K562 (cell line): ENCODE data around the gene INTS4. TPM values are rescaled to one million over a fixed set of nuclear protein-coding genes. Genes with fewer than 3 reads are reported as not detected.

Experiments used
- BDP1 ChIP-seq: IDR thresholded peaks from 3 replicates; pipeline ENCODE4 v1.6.1; 2011; ENCODE audit not compliant: insufficient read length, insufficient read depth
- CCNT2 ChIP-seq: IDR thresholded peaks from 2 replicates; pipeline ENCODE4 v1.6.1; 2011; ENCODE audit warnings: borderline replicate concordance, low read depth, mild to moderate bottlenecking, moderate library complexity, mixed read lengths, low read length; ENCODE audit not compliant: insufficient read length; ENCODE audit errors: extremely low read depth
- LARP7 ChIP-seq: fragments of 450-650 bp; IDR thresholded peaks from 2 replicates; pipeline ENCODE4 v1.6.1; 2016
- MYBL2 ChIP-seq, 2 experiments: fragments of 450-650 bp in 1 of 2; sonication (generic) in 1 of 2; formaldehyde crosslinking in 1 of 2; IDR thresholded peaks; 2 replicates each; pipeline versions ENCODE4 v1.6.1 to v1.8.1; 2017 to 2022; ENCODE audit warnings: borderline replicate concordance in 1 of 2, inconsistent platforms in 1 of 2, low read depth in 1 of 2, mild to moderate bottlenecking in 1 of 2, missing genetic modification reagents in 1 of 2, moderate library complexity in 1 of 2
- NFRKB ChIP-seq: fragments of 450-650 bp; IDR thresholded peaks from 2 replicates; pipeline ENCODE4 v1.6.1; 2016; ENCODE audit warnings: low read depth
- POLR2H ChIP-seq: IDR thresholded peaks from 2 replicates; pipeline ENCODE4 v1.6.1; 2016; ENCODE audit warnings: missing genetic modification characterization, low read depth, mild to moderate bottlenecking, control low read depth, missing compliant biosample characterization, moderate library complexity
- SMARCC2 ChIP-seq: fragments of 450-650 bp; IDR thresholded peaks from 2 replicates; pipeline ENCODE4 v1.6.1; 2017; ENCODE audit warnings: antibody characterized with exemption, moderate library complexity, mild to moderate bottlenecking, low read depth
- SMARCE1 ChIP-seq: fragments of 450-650 bp; IDR thresholded peaks from 2 replicates; pipeline ENCODE4 v1.7.1; 2016; ENCODE audit warnings: mild to moderate bottlenecking
- TAF1 ChIP-seq: IDR thresholded peaks from 2 replicates; pipeline ENCODE4 v1.6.1; 2011; ENCODE audit warnings: mild to moderate bottlenecking, low read length, moderate library complexity; ENCODE audit not compliant: insufficient read depth, control insufficient read depth, severe bottlenecking; ENCODE audit errors: extremely low read depth
- TAF9B ChIP-seq: fragments of 450-650 bp; IDR thresholded peaks from 2 replicates; pipeline ENCODE4 v1.6.1; 2018; ENCODE audit warnings: mild to moderate bottlenecking; ENCODE audit not compliant: partially characterized antibody
- ZNF780A ChIP-seq: fragments of 250-450 bp; sonication (Bioruptor Pico); IDR thresholded peaks from 2 replicates; pipeline ENCODE4 v1.5.0; 2021; ENCODE audit warnings: mild to moderate bottlenecking
- ZNF830 ChIP-seq: fragments of 250-450 bp; sonication (Bioruptor Pico); IDR thresholded peaks from 2 replicates; pipeline ENCODE4 v1.5.0; 2021; ENCODE audit warnings: mild to moderate bottlenecking
- polyA plus RNA-seq, 8 experiments: library from polyadenylated mRNA; depleted of rRNA in 4 of 8; stranded (reverse) in 5 of 8; unstranded in 3 of 8; fragments of >200 nt; fragmentation: Nextera tagmentation in 2 of 8; fragmentation: Illumina TruSeq in 1 of 8; extraction: Ambion mirVana in 2 of 8; extraction: Trizol in 1 of 8; gene quantifications; 2 replicates each; pipeline versions ENCODE4 v1.2.1 to v1.2.3, GENCODE V29; 2011 to 2014; ENCODE audit warnings: inconsistent platforms in 1 of 8, missing spikeins in 1 of 8
- total RNA-seq, 7 experiments: library from RNA; depleted of rRNA in 6 of 7; stranded (reverse); fragments of >200 nt in 6 of 7; fragmentation: Illumina TruSeq in 2 of 7; extraction: Trizol in 2 of 7; gene quantifications; 2 replicates each; pipeline versions ENCODE4 v1.2.1 to v1.2.3, GENCODE V29; 2011 to 2021; ENCODE audit warnings: low replicate concordance in 1 of 7
- TF ChIP-seq, protein P1 (sequence below), 2 experiments: fragments of 450-650 bp in 1 of 2; IDR thresholded peaks; 2 replicates each; pipeline ENCODE4 v1.6.1; 2011 to 2017; ENCODE audit warnings: low read depth in 2 of 2, antibody characterized with exemption in 1 of 2, borderline replicate concordance in 1 of 2, low read length in 1 of 2, mild to moderate bottlenecking in 1 of 2, mixed read lengths in 1 of 2; ENCODE audit not compliant: control insufficient read depth in 1 of 2
- TF ChIP-seq, protein P2 (sequence below): IDR thresholded peaks from 2 replicates; pipeline ENCODE4 v1.6.1; 2016; ENCODE audit warnings: missing genetic modification characterization, missing compliant biosample characterization
- TF ChIP-seq, protein P3 (sequence below): fragments of 450-650 bp; formaldehyde crosslinking; conservative IDR thresholded peaks from 2 replicates; pipeline ENCODE4 v1.4.0; 2022; ENCODE audit warnings: mild to moderate bottlenecking, missing genetic modification characterization
- TF ChIP-seq, protein P4 (sequence below): fragments of 450-650 bp; formaldehyde crosslinking; IDR thresholded peaks from 2 replicates; pipeline ENCODE4 v1.4.0; 2020; ENCODE audit warnings: mild to moderate bottlenecking, moderate library complexity

Gene INTS4
- total and polyA plus RNA-seq, 9 of the 15 experiments (the other 6 are each of a cell fraction or from before 2014, with no cell fraction given): 28.4 to 53.4 (median 44.5) TPM

DNA sequence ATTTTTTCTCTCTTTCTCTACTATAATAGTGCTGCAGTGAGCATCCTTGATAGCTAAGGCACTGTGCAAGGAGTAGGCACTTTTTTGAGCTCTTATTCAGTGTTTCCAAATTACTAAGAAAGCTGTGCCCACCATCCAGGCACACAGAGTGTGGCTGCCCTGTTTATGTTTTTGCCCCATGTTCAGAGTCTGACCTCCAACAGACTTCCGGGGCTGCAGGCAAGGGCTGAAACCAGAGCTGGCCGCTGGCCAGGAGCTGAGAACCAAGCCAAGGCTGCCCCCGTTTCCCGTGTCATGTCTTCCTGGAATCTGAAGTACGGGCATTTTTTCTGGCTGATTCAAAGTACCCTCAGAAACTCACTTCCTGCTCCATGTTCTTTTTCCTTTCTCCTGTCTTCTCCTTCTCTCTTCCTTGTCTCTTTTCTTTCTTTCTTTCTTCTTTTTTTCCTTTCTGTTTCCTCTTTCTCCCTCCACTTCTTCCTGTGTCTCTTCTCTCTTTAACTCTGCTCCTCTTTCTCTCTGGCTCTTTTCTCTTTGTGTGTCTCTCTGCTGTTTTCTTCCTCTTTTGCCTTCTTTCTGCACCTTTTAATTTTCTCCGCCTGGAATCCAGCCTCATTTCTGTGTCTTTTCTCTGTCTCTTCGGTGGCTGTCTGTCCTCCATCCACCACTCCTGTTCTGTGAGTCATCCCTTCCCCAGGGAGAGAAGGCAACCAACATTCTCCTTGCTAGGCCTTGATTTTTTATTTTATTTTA is 45.6 kb upstream of the INTS4 start (continued):
- TF ChIP-seq, protein P1, sequence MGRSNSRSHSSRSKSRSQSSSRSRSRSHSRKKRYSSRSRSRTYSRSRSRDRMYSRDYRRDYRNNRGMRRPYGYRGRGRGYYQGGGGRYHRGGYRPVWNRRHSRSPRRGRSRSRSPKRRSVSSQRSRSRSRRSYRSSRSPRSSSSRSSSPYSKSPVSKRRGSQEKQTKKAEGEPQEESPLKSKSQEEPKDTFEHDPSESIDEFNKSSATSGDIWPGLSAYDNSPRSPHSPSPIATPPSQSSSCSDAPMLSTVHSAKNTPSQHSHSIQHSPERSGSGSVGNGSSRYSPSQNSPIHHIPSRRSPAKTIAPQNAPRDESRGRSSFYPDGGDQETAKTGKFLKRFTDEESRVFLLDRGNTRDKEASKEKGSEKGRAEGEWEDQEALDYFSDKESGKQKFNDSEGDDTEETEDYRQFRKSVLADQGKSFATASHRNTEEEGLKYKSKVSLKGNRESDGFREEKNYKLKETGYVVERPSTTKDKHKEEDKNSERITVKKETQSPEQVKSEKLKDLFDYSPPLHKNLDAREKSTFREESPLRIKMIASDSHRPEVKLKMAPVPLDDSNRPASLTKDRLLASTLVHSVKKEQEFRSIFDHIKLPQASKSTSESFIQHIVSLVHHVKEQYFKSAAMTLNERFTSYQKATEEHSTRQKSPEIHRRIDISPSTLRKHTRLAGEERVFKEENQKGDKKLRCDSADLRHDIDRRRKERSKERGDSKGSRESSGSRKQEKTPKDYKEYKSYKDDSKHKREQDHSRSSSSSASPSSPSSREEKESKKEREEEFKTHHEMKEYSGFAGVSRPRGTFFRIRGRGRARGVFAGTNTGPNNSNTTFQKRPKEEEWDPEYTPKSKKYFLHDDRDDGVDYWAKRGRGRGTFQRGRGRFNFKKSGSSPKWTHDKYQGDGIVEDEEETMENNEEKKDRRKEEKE (IDR thresholded peaks at IDR 0.05; ENCODE audit: borderline replicate concordance in 1 of 2, control insufficient read depth in 1 of 2, low read depth in 2 of 2, low read length in 1 of 2): peak in 1 of 2 experiments; percentile 85; a peak in 2 of 4 replicates
- TF ChIP-seq, protein P2, sequence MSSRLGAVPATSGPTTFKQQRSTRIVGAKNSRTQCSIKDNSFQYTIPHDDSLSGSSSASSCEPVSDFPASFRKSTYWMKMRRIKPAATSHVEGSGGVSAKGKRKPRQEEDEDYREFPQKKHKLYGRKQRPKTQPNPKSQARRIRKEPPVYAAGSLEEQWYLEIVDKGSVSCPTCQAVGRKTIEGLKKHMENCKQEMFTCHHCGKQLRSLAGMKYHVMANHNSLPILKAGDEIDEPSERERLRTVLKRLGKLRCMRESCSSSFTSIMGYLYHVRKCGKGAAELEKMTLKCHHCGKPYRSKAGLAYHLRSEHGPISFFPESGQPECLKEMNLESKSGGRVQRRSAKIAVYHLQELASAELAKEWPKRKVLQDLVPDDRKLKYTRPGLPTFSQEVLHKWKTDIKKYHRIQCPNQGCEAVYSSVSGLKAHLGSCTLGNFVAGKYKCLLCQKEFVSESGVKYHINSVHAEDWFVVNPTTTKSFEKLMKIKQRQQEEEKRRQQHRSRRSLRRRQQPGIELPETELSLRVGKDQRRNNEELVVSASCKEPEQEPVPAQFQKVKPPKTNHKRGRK: peak; percentile 99
- TF ChIP-seq, protein P3, sequence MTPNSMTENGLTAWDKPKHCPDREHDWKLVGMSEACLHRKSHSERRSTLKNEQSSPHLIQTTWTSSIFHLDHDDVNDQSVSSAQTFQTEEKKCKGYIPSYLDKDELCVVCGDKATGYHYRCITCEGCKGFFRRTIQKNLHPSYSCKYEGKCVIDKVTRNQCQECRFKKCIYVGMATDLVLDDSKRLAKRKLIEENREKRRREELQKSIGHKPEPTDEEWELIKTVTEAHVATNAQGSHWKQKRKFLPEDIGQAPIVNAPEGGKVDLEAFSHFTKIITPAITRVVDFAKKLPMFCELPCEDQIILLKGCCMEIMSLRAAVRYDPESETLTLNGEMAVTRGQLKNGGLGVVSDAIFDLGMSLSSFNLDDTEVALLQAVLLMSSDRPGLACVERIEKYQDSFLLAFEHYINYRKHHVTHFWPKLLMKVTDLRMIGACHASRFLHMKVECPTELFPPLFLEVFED (CRISPR knock-in tag): peak; percentile 93
- TF ChIP-seq POLR2H (peak; percentile 33; the same call in 1 of the 2 replicates), SMARCC2 (0 out of 2 replicates have a peak, but pooled peaks have one; percentile 39), BDP1 (no peak), SMARCE1 (peak; percentile 90), CCNT2 (no peak), MYBL2 (IDR thresholded peaks at IDR 0.05; ENCODE audit: low read depth) (peak; percentile 39; the same call in 1 of the 2 replicates), MYBL2 (CRISPR knock-in tag; IDR thresholded peaks at IDR 0.05; ENCODE audit: borderline replicate concordance) (no peak), LARP7 (peak; percentile 98), TAF9B (peak; percentile 77), NFRKB (peak; percentile 99), ZNF830 (CRISPR knock-in tag) (no peak), TAF1 (peak; percentile 38), ZNF780A (CRISPR knock-in tag) (no peak)
- TF ChIP-seq, protein P4, sequence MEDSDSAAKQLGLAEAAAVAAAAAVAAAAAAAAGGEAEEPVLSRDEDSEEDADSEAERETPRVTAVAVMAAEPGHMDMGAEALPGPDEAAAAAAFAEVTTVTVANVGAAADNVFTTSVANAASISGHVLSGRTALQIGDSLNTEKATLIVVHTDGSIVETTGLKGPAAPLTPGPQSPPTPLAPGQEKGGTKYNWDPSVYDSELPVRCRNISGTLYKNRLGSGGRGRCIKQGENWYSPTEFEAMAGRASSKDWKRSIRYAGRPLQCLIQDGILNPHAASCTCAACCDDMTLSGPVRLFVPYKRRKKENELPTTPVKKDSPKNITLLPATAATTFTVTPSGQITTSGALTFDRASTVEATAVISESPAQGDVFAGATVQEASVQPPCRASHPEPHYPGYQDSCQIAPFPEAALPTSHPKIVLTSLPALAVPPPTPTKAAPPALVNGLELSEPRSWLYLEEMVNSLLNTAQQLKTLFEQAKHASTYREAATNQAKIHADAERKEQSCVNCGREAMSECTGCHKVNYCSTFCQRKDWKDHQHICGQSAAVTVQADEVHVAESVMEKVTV (CRISPR knock-in tag): 0 out of 2 replicates have a peak, but pooled peaks have one; percentile 17
